HS-27A (cell line): Measurements from ENCODE around the gene TRIB2.

Source experiments
- DNase-seq: peaks from one replicate; pipeline ENCODE4 v3.0.0-alpha.2; 2012; ENCODE audit warnings: low read depth, missing footprints

Gene TRIB2

GRCh38 chr2:12742891-12743290, 26.2 kb downstream of the TRIB2 start:
- DNase-seq: no peak

GRCh38 chr2:12750166-12750905, 33.6 kb downstream of the TRIB2 start:
- no peak for DNase-seq

GRCh38 chr2:12754643-12755042, 37.9 kb downstream of the TRIB2 start:
- DNase-seq: no peak

- DNase-seq: no peak
Measured at GRCh38 chr2:12755384-12755783, 38.6 kb downstream of the TRIB2 start.

GRCh38 chr2:12759248-12759647, 42.5 kb downstream of the TRIB2 start:
- peak; percentile 65 for DNase-seq

GRCh38 chr2:12761104-12761503, 44.4 kb downstream of the TRIB2 start:
- no peak for DNase-seq

GRCh38 chr2:12762337-12762736, 45.6 kb downstream of the TRIB2 start:
- DNase-seq: no peak

- no peak for DNase-seq
Measured at GRCh38 chr2:12762976-12763375, 46.2 kb downstream of the TRIB2 start.

- DNase-seq: no peak
Measured at GRCh38 chr2:12763486-12763885, 46.8 kb downstream of the TRIB2 start.

- no peak for DNase-seq
Measured at GRCh38 chr2:12764075-12764730, 47.5 kb downstream of the TRIB2 start.

GRCh38 chr2:12764849-12765605, 48.3 kb downstream of the TRIB2 start:
- DNase-seq: no peak

- no peak for DNase-seq
Measured at GRCh38 chr2:12766421-12766879, 49.7 kb downstream of the TRIB2 start.

GRCh38 chr2:12767541-12767940, 50.8 kb downstream of the TRIB2 start:
- no peak for DNase-seq

GRCh38 chr2:12767996-12768624, 51.4 kb downstream of the TRIB2 start:
- DNase-seq: no peak

GRCh38 chr2:12769492-12770105, 52.9 kb downstream of the TRIB2 start:
- DNase-seq: no peak

GRCh38 chr2:12770300-12770968, 53.7 kb downstream of the TRIB2 start:
- DNase-seq: no peak

- no peak for DNase-seq
Measured at GRCh38 chr2:12771154-12771553, 54.4 kb downstream of the TRIB2 start.

GRCh38 chr2:12773586-12774394, 57.1 kb downstream of the TRIB2 start:
- no peak for DNase-seq

- DNase-seq: no peak
Measured at GRCh38 chr2:12774395-12774727, 57.6 kb downstream of the TRIB2 start.

GRCh38 chr2:12776521-12776961, 59.8 kb downstream of the TRIB2 start:
- no peak for DNase-seq

- DNase-seq: no peak
Measured at GRCh38 chr2:12778369-12778768, 61.6 kb downstream of the TRIB2 start.
